Measurements from ENCODE around the gene PHLDA2.

Gene PHLDA2

GRCh38 chr11:2881981-2882375 is 47.2 kb downstream of the PHLDA2 start:
- H3K9me2 ChIP-seq (replicated peaks; ENCODE audit: control insufficient read depth, low read length), result no peaks in the 10 kb centered on the region
- no peak overlapping the region for H3K4me2 ChIP-seq (ENCODE audit: low read length)
- no peaks in the 10 kb centered on the region for H3K36me3 ChIP-seq (ENCODE audit: control insufficient read depth, low read length)
- no peak overlapping the region for H3K27ac ChIP-seq (ENCODE audit: low read depth, low read length)
- H4K20me1 ChIP-seq (ENCODE audit: control insufficient read depth, insufficient read depth, low read depth, low read length), result no peaks in the 10 kb centered on the region
- no peak overlapping the region for H3K4me3 ChIP-seq (ENCODE audit: low read length)
- H3K4me1 ChIP-seq (ENCODE audit: control insufficient read depth, low read length), result no peaks in the 10 kb centered on the region; the same call in 1 of the 2 replicates
- H3K79me2 ChIP-seq (ENCODE audit: control insufficient read depth, low read length), result no peaks in the 10 kb centered on the region
- no peaks in the 10 kb centered on the region for H3K27me3 ChIP-seq (ENCODE audit: control insufficient read depth, low read length)
- H3K9me3 ChIP-seq (ENCODE audit: control insufficient read depth, insufficient read depth, low read length), result no peaks in the 10 kb centered on the region
- TF ChIP-seq CTCF (IDR thresholded peaks at IDR 0.05; ENCODE audit: low read depth, low read length, poor library complexity, severe bottlenecking) (no peak), EZH2phosphoT487 (IDR thresholded peaks at IDR 0.05; ENCODE audit: borderline replicate concordance, low read length) (no peak)
- H3F3A ChIP-seq (ENCODE audit: control insufficient read depth, insufficient read depth), result no peaks in the 10 kb centered on the region

- no peaks in the 10 kb centered on the region for H3K36me3 ChIP-seq (ENCODE audit: control insufficient read depth, low read length)
These were observed 47.9 kb downstream of the PHLDA2 start for GRCh38 chr11:2881076-2881980.

GRCh38 chr11:2880646-2881045 is 48.6 kb downstream of the PHLDA2 start:
- H3K79me2 ChIP-seq (ENCODE audit: control insufficient read depth, low read length), result no peaks in the 10 kb centered on the region
- H3K27ac ChIP-seq (ENCODE audit: low read depth, low read length), result no peak overlapping the region
- H3K4me2 ChIP-seq (ENCODE audit: low read length), result no peak overlapping the region
- no peak for TF ChIP-seq CTCF (IDR thresholded peaks at IDR 0.05; ENCODE audit: low read depth, low read length, poor library complexity, severe bottlenecking)
- no peak for TF ChIP-seq EZH2phosphoT487 (IDR thresholded peaks at IDR 0.05; ENCODE audit: borderline replicate concordance, low read length)
- no peaks in the 10 kb centered on the region for H3K36me3 ChIP-seq (ENCODE audit: control insufficient read depth, low read length)
- no peaks in the 10 kb centered on the region for H3K9me2 ChIP-seq (replicated peaks; ENCODE audit: control insufficient read depth, low read length)
- H3K4me3 ChIP-seq (ENCODE audit: low read length), result no peak overlapping the region
- H3K9me3 ChIP-seq (ENCODE audit: control insufficient read depth, insufficient read depth, low read length), result no peaks in the 10 kb centered on the region
- H3F3A ChIP-seq (ENCODE audit: control insufficient read depth, insufficient read depth), result no peaks in the 10 kb centered on the region
- no peaks in the 10 kb centered on the region for H3K27me3 ChIP-seq (ENCODE audit: control insufficient read depth, low read length)
- no peaks in the 10 kb centered on the region; the same call in 1 of the 2 replicates for H3K4me1 ChIP-seq (ENCODE audit: control insufficient read depth, low read length)
- H4K20me1 ChIP-seq (ENCODE audit: control insufficient read depth, insufficient read depth, low read depth, low read length), result no peaks in the 10 kb centered on the region

More at GRCh38 chr11:2881076-2881980, 47.9 kb downstream of the PHLDA2 start:
- Histone ChIP-seq H3K27ac (ENCODE audit: low read depth, low read length) (no peak overlapping the region), H4K20me1 (ENCODE audit: control insufficient read depth, insufficient read depth, low read depth, low read length) (no peaks in the 10 kb centered on the region), H3K4me3 (ENCODE audit: low read length) (no peak overlapping the region), H3K4me2 (ENCODE audit: low read length) (no peak overlapping the region), H3K27me3 (ENCODE audit: control insufficient read depth, low read length) (no peaks in the 10 kb centered on the region), H3K9me2 (replicated peaks; ENCODE audit: control insufficient read depth, low read length) (no peaks in the 10 kb centered on the region), H3K79me2 (ENCODE audit: control insufficient read depth, low read length) (no peaks in the 10 kb centered on the region), H3K9me3 (ENCODE audit: control insufficient read depth, insufficient read depth, low read length) (no peaks in the 10 kb centered on the region), H3F3A (ENCODE audit: control insufficient read depth, insufficient read depth) (no peaks in the 10 kb centered on the region), H3K4me1 (ENCODE audit: control insufficient read depth, low read length) (no peaks in the 10 kb centered on the region; the same call in 1 of the 2 replicates)
- TF ChIP-seq CTCF (IDR thresholded peaks at IDR 0.05; ENCODE audit: low read depth, low read length, poor library complexity, severe bottlenecking), result no peak
- TF ChIP-seq EZH2phosphoT487 (IDR thresholded peaks at IDR 0.05; ENCODE audit: borderline replicate concordance, low read length), result no peak

Data from DOHH2 (cell line).